MCF 10A (cell line): ENCODE results near the gene LPP. TPM values are rescaled to one million over a fixed set of nuclear protein-coding genes. Genes with fewer than 3 reads are reported as not detected.

Experiments used
- BruUV-seq: library from RNA; stranded (reverse); fragments of 400-500 nt; replicated peaks from 2 replicates; lab custom pipeline; 2021; lab: Mats Ljungman, UMichigan
- CTCF ChIA-PET: fragments of 300-600 bp; sonication (Branson Sonifier 250); formaldehyde crosslinking; extraction: SDS; loops from one replicate; lab custom pipeline; 2021; ENCODE audit warnings: antibody characterized with exemption, inconsistent platforms; lab: Yijun Ruan, JAX
- POLR2A ChIA-PET: fragments of 300-600, 350-650 bp; sonication (Branson Sonifier 250); formaldehyde crosslinking; extraction: SDS; loops from one replicate; lab custom pipeline; 2020; ENCODE audit warnings: antibody characterized with exemption, inconsistent platforms; lab: Yijun Ruan, JAX
- DNase-seq: peaks from one replicate; pipeline ENCODE4 v3.0.0-alpha.2; 2018; ENCODE audit not compliant: unreplicated experiment
- H3K27ac Mint-ChIP-seq: one replicate; pipeline ENCODE4 v1.8.0; 2022; ENCODE audit warnings: mild to moderate bottlenecking, low read depth, mixed read lengths; ENCODE audit not compliant: unreplicated experiment
- H3K27me3 Mint-ChIP-seq: one replicate; pipeline ENCODE4 v1.8.0; 2022; ENCODE audit warnings: mixed read lengths; ENCODE audit not compliant: insufficient read depth, unreplicated experiment
- H3K36me3 Mint-ChIP-seq: one replicate; pipeline ENCODE4 v1.8.0; 2022; ENCODE audit warnings: mild to moderate bottlenecking, moderate library complexity, mixed read lengths; ENCODE audit not compliant: insufficient read depth, unreplicated experiment
- H3K4me1 Mint-ChIP-seq: one replicate; pipeline ENCODE4 v1.8.0; 2022; ENCODE audit warnings: mixed read lengths; ENCODE audit not compliant: insufficient read depth, unreplicated experiment
- H3K4me3 Mint-ChIP-seq: one replicate; pipeline ENCODE4 v1.8.0; 2022; ENCODE audit warnings: mild to moderate bottlenecking, moderate library complexity, mixed read lengths; ENCODE audit not compliant: unreplicated experiment
- H3K9me3 Mint-ChIP-seq: one replicate; pipeline ENCODE4 v1.8.0; 2022; ENCODE audit warnings: mixed read lengths; ENCODE audit not compliant: unreplicated experiment
- intact Hi-C: fragments of 100-400 bp; cut with micrococcal nuclease; formaldehyde crosslinking; loops from 2 replicates; pipeline ENCODE4 v1.14.1; 2022
- total RNA-seq: library from RNA; stranded (reverse); gene quantifications from 2 replicates; pipeline ENCODE4 v1.2.3, GENCODE V29; 2022
- TF ChIP-seq, protein P1 (sequence below): fragments of 200-600 bp; IDR thresholded peaks from one replicate; pipeline ENCODE4 v1.8.0; 2022; ENCODE audit warnings: antibody characterized with exemption, mild to moderate bottlenecking; ENCODE audit not compliant: unreplicated experiment

Gene LPP
- total RNA-seq, 1 experiment from 2014 or later = 117 TPM

DNA sequence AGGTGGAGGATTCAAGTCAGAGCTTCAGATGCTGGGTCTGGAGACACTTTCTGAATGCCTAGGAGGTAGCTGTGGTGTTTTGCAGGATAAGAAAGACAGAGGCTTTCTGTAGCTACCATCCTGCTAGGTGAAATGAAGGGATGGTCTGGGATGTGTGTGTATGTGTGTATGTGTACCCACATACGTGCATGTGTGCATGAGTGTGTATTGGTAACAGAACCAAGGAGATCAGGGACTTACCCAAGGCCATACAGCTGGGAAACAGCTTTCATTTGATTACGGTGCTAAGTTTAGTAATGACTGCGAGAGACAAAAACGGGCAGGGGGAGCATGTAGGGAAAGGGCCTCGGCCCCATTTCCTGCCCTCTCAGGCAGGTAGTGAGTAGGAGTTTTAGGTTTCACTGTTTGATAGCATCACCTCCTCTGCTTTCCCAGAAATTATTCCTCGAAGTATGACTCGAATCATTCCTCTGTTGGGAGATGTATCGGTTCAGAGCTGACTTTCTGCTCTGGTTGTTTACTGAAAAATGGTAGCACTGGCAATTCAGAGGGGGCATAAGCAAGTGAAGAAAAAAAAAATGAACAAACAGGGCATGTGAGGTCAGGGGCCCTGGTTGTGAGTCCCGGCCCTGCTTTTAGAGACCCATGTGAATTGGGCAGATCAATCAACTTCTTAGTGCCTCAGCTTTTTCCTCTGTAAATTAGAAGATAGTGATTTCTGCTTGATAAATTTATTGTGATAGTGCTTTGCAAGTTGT is 130.7 kb downstream of the LPP start:
- Mint-ChIP-seq H3K4me3 (no peak overlapping the region), H3K9me3 (no peaks in the 10 kb centered on the region), H3K4me1 (peaks cover 30% of the 10 kb centered on the region), H3K36me3 (peaks cover 7% of the 10 kb centered on the region), H3K27me3 (no peaks in the 10 kb centered on the region), H3K27ac (no peak overlapping the region)
- POLR2A ChIA-PET = interaction anchor here (0.8 to 1.5 kb wide), 4 partner anchors 9 to 18 kb away, joined by 3 to 5 read pairs (median 4); no protein-coding TSS in a partner anchor
- no peak for DNase-seq
- no TSS peak for BruUV-seq
- TF ChIP-seq, protein P1, sequence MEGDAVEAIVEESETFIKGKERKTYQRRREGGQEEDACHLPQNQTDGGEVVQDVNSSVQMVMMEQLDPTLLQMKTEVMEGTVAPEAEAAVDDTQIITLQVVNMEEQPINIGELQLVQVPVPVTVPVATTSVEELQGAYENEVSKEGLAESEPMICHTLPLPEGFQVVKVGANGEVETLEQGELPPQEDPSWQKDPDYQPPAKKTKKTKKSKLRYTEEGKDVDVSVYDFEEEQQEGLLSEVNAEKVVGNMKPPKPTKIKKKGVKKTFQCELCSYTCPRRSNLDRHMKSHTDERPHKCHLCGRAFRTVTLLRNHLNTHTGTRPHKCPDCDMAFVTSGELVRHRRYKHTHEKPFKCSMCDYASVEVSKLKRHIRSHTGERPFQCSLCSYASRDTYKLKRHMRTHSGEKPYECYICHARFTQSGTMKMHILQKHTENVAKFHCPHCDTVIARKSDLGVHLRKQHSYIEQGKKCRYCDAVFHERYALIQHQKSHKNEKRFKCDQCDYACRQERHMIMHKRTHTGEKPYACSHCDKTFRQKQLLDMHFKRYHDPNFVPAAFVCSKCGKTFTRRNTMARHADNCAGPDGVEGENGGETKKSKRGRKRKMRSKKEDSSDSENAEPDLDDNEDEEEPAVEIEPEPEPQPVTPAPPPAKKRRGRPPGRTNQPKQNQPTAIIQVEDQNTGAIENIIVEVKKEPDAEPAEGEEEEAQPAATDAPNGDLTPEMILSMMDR = no peak
- intact Hi-C loops = loop anchor here (5.0 kb wide), 1 partner anchor 663 kb away; no protein-coding TSS in a partner anchor
- CTCF ChIA-PET = interaction anchor here (0.5 to 1.4 kb wide), 5 partner anchors 10 to 672 kb away, joined by 3 to 7 read pairs (median 3); no protein-coding TSS in a partner anchor

DNA sequence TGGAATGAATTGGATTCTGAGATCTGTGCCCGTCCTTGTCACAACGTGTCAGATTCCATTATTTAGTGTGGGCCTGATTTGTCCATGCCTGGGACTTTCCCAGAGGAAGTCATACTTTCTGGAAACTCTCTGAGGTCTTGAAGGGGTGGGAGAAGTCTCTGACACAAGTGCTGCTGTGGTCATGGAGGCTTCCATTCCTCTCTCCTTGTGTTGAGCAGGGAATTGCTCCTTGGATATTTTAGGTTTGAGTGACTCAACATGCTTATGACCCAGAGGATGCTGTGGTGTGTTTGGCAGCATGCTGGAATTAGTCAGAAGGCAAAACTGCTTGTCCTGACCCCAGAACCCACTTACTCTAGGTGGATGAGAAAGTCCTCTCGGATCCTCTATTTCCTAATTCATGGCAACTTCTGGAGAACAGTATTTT is 132.1 kb downstream of the LPP start:
- peaks cover 24% of the 10 kb centered on the region for H3K4me1 Mint-ChIP-seq
- intact Hi-C loops = loop anchor here (5.0 kb wide), 1 partner anchor 661 kb away; no protein-coding TSS in a partner anchor
- H3K27me3 Mint-ChIP-seq = no peaks in the 10 kb centered on the region
- CTCF ChIA-PET = interaction anchor here (1.9 kb wide), 1 partner anchor 545 kb away, joined by 9 read pairs; no protein-coding TSS in a partner anchor
- DNase-seq = peak; percentile 95
- POLR2A ChIA-PET = interaction anchor here (1.5 kb wide), 1 partner anchor 9 kb away, joined by 5 read pairs; no protein-coding TSS in a partner anchor
- no peaks in the 10 kb centered on the region for H3K9me3 Mint-ChIP-seq
- peak overlapping the region; percentile 86 for H3K27ac Mint-ChIP-seq
- H3K4me3 Mint-ChIP-seq = no peak overlapping the region
- TF ChIP-seq, protein P1 = no peak
- no TSS peak for BruUV-seq
- H3K36me3 Mint-ChIP-seq = peaks cover 7% of the 10 kb centered on the region

DNA sequence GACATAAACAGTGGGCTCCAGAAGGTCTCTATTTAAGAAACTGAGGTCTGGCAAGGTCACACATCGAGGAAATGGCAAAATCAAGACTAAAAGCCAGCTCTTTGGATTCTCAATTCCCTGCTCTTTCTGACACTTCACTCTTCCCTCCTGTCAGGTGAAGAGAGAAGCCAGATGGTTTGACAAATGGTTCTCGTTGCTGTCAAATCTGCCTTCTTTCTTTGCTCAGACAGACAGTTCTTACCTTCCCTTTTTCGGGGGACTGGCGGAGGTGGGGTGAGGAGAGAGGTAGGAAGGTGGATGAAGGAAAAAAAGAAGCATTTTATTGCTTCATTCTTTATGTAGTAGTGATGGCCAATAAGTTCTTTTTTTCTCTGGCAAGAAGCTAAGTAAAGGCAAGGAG is 133.4 kb downstream of the LPP start:
- POLR2A ChIA-PET = interaction anchor here (0.7 to 1.1 kb wide), 3 partner anchors 19 to 551 kb away, joined by 3 to 4 read pairs (median 3); no protein-coding TSS in a partner anchor
- peaks cover 7% of the 10 kb centered on the region for H3K36me3 Mint-ChIP-seq
- H3K4me1 Mint-ChIP-seq = peaks cover 19% of the 10 kb centered on the region
- TF ChIP-seq, protein P1 = no peak
- no peak overlapping the region for H3K4me3 Mint-ChIP-seq
- CTCF ChIA-PET = no interaction called here
- intact Hi-C loops = loop anchor here (5.0 kb wide), 1 partner anchor 660 kb away; no protein-coding TSS in a partner anchor
- no TSS peak for BruUV-seq
- no peaks in the 10 kb centered on the region for H3K9me3 Mint-ChIP-seq
- peak overlapping the region; percentile 23 for H3K27ac Mint-ChIP-seq
- H3K27me3 Mint-ChIP-seq = no peaks in the 10 kb centered on the region
- no peak for DNase-seq
